Neural progenitor cell (in vitro differentiated cells): ENCODE results near the gene PATJ. TPM values are rescaled to one million over a fixed set of nuclear protein-coding genes. Genes with fewer than 3 reads are reported as not detected.

Experiments used
- DNase-seq: peaks from one replicate; pipeline ENCODE4 v3.0.0-alpha.2; 2016; ENCODE audit warnings: low spot score
- H2AFZ ChIP-seq: fragments of 200-600 bp; sonication (generic); replicated peaks from 2 replicates; pipeline ENCODE4 v1.6.1; 2016; ENCODE audit warnings: antibody characterized with exemption
- H3F3A ChIP-seq: fragments of 200-600 bp; sonication (generic); 2 replicates; pipeline ENCODE4 v1.6.1; 2016; ENCODE audit warnings: antibody characterized with exemption, low read depth
- H3K27ac ChIP-seq: fragments of 200-600 bp; sonication (generic); 2 replicates; pipeline ENCODE4 v1.5.1; 2016; ENCODE audit warnings: mild to moderate bottlenecking
- H3K27me3 ChIP-seq: fragments of 200-600 bp; sonication (generic); 2 replicates; pipeline ENCODE4 v1.6.1; 2016; ENCODE audit warnings: mild to moderate bottlenecking, moderate library complexity
- H3K36me3 ChIP-seq: fragments of 200-600 bp; sonication (generic); 2 replicates; pipeline ENCODE4 v1.5.1; 2016
- H3K4me1 ChIP-seq: fragments of 200-600 bp; sonication (generic); 2 replicates; pipeline ENCODE4 v1.6.1; 2016; ENCODE audit warnings: mixed run types
- H3K4me2 ChIP-seq: fragments of 200-600 bp; sonication (generic); 2 replicates; pipeline ENCODE4 v1.6.1; 2016
- H3K4me3 ChIP-seq: fragments of 200-600 bp; sonication (generic); 2 replicates; pipeline ENCODE4 v1.5.1; 2016
- H3K79me2 ChIP-seq: fragments of 200-600 bp; sonication (generic); 2 replicates; pipeline ENCODE4 v1.6.1; 2016; ENCODE audit warnings: low read depth
- H3K9ac ChIP-seq: fragments of 200-600 bp; sonication (generic); 2 replicates; pipeline ENCODE4 v1.6.1; 2016
- H3K9me3 ChIP-seq: fragments of 200-600 bp; sonication (generic); 2 replicates; pipeline ENCODE4 v1.5.1; 2016; ENCODE audit warnings: low read depth
- H4K20me1 ChIP-seq: fragments of 200-600 bp; sonication (generic); 2 replicates; pipeline ENCODE4 v1.6.1; 2016; ENCODE audit warnings: low read depth
- H3K27ac Mint-ChIP-seq: 3 replicates; pipeline ENCODE4 v1.8.0; 2021; ENCODE audit warnings: mixed read lengths
- H3K27me3 Mint-ChIP-seq: 2 replicates; pipeline ENCODE4 v1.8.0; 2022; ENCODE audit warnings: low read depth, mild to moderate bottlenecking, inconsistent platforms, moderate library complexity, mixed read lengths; ENCODE audit not compliant: insufficient read depth
- H3K36me3 Mint-ChIP-seq: 3 replicates; pipeline ENCODE4 v1.8.0; 2021; ENCODE audit warnings: mixed read lengths
- H3K4me1 Mint-ChIP-seq: 3 replicates; pipeline ENCODE4 v1.8.0; 2021; ENCODE audit warnings: mixed read lengths
- H3K4me3 Mint-ChIP-seq: 3 replicates; pipeline ENCODE4 v1.8.0; 2021; ENCODE audit warnings: mild to moderate bottlenecking, moderate library complexity, mixed read lengths
- H3K9me3 Mint-ChIP-seq: 3 replicates; pipeline ENCODE4 v1.8.0; 2020; ENCODE audit warnings: mixed read lengths
- CTCF ChIP-seq: fragments of 200-600 bp; sonication (generic); IDR thresholded peaks from 2 replicates; pipeline ENCODE4 v1.5.1; 2017; ENCODE audit warnings: antibody characterized with exemption, mild to moderate bottlenecking
- EZH2 ChIP-seq: fragments of 200-600 bp; sonication (generic); IDR thresholded peaks from 2 replicates; pipeline ENCODE4 v1.6.1; 2017; ENCODE audit warnings: antibody characterized with exemption, mild to moderate bottlenecking, moderate library complexity
- EZH2phosphoT487 ChIP-seq: fragments of 200-600 bp; sonication (generic); IDR thresholded peaks from 2 replicates; pipeline ENCODE4 v1.6.1; 2017; ENCODE audit warnings: antibody characterized with exemption
- total RNA-seq: library from RNA; depleted of rRNA; stranded (reverse); fragments of >200 nt; gene quantifications from 2 replicates; pipeline ENCODE4 v1.2.3, GENCODE V29; 2015; ENCODE audit warnings: low replicate concordance

Gene PATJ
- total RNA-seq, 1 donor from 2014 or later: 24.8 TPM

- H3K4me3 Mint-ChIP-seq: no peak overlapping the region
- H3K9me3 Mint-ChIP-seq: no peaks in the 10 kb centered on the region
- no peak overlapping the region for H3K4me3 ChIP-seq
- no peak for DNase-seq
- H3K27ac ChIP-seq: no peak overlapping the region
- no peaks in the 10 kb centered on the region for H3K9me3 ChIP-seq
- no peaks in the 10 kb centered on the region for H3K36me3 ChIP-seq
- no peaks in the 10 kb centered on the region for H3K27me3 Mint-ChIP-seq
- no peak overlapping the region for H3K27ac Mint-ChIP-seq
- H3K4me1 Mint-ChIP-seq: peaks cover 3% of the 10 kb centered on the region
- no peaks in the 10 kb centered on the region for H3F3A ChIP-seq
- no peak overlapping the region for H2AFZ ChIP-seq
- H3K36me3 Mint-ChIP-seq: no peaks in the 10 kb centered on the region
- no peaks in the 10 kb centered on the region for H4K20me1 ChIP-seq
- H3K79me2 ChIP-seq: no peaks in the 10 kb centered on the region
- H3K4me2 ChIP-seq: no peak overlapping the region
- TF ChIP-seq EZH2phosphoT487 (no peak), EZH2 (no peak), CTCF (no peak)
- no peak overlapping the region for H3K9ac ChIP-seq
- H3K27me3 ChIP-seq: no peaks in the 10 kb centered on the region
- H3K4me1 ChIP-seq: peaks cover 4% of the 10 kb centered on the region
These were observed 371.2 kb downstream of the PATJ start for GRCh38 chr1:62113507-62113906.

- Histone ChIP-seq H3K4me2 (no peak overlapping the region), H3K9me3 (no peaks in the 10 kb centered on the region), H3K4me1 (peaks cover 4% of the 10 kb centered on the region), H3K4me3 (no peak overlapping the region), H3K27me3 (no peaks in the 10 kb centered on the region), H3K27ac (no peak overlapping the region), H3F3A (no peaks in the 10 kb centered on the region), H2AFZ (no peak overlapping the region), H3K9ac (no peak overlapping the region), H3K36me3 (no peaks in the 10 kb centered on the region), H4K20me1 (no peaks in the 10 kb centered on the region), H3K79me2 (no peaks in the 10 kb centered on the region)
- no peak overlapping the region for H3K27ac Mint-ChIP-seq
- no peak for TF ChIP-seq EZH2
- TF ChIP-seq EZH2phosphoT487: no peak
- no peak for TF ChIP-seq CTCF
- DNase-seq: no peak
- no peaks in the 10 kb centered on the region for H3K27me3 Mint-ChIP-seq
- no peaks in the 10 kb centered on the region for H3K36me3 Mint-ChIP-seq
- H3K4me3 Mint-ChIP-seq: no peak overlapping the region
- peaks cover 4% of the 10 kb centered on the region for H3K4me1 Mint-ChIP-seq
- no peaks in the 10 kb centered on the region for H3K9me3 Mint-ChIP-seq
These were observed 374.9 kb downstream of the PATJ start for GRCh38 chr1:62117018-62117750.

DNA sequence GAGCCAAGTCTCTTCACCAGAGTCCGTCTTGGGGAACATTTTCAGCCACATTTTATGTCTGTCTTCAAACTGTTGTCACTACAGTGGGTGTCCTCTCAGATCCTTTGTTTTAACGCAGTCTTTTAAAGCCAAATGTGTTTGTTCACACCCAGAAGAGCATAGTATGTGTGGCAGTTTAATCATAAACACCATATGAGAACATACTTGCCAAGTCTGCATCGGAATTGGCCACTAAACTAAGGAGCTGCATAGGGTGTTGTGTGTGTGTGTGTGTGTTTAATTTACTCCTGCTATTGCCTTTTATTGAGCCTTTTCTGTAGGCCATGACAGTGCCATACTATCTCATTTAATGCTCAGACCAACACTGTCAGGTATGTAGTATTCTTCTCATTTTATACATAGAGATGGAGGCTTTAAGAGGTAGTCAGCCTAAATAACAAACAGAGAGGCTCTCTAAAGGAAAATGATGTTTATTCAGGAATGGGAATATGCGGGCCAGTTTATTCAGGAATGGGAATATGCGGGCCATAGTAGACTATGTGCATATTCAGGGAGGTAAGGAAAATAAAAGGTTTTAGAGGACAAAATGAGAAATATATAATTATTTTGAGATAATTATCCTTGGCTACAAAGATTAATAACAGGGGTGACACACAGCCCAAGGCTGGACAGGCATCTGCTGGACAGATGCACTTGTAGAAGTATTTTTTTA lies 384.5 kb downstream of the PATJ start:
- Mint-ChIP-seq H3K9me3 (no peaks in the 10 kb centered on the region), H3K27me3 (no peaks in the 10 kb centered on the region), H3K4me1 (peaks cover 20% of the 10 kb centered on the region), H3K36me3 (no peaks in the 10 kb centered on the region), H3K4me3 (no peak overlapping the region), H3K27ac (no peak overlapping the region)
- Histone ChIP-seq H3F3A (no peaks in the 10 kb centered on the region), H3K9ac (no peak overlapping the region), H3K36me3 (no peaks in the 10 kb centered on the region), H4K20me1 (no peaks in the 10 kb centered on the region), H3K4me2 (no peak overlapping the region), H3K4me3 (no peak overlapping the region), H3K79me2 (no peaks in the 10 kb centered on the region), H3K4me1 (no peaks in the 10 kb centered on the region), H2AFZ (no peak overlapping the region), H3K27ac (no peak overlapping the region), H3K27me3 (no peaks in the 10 kb centered on the region), H3K9me3 (no peaks in the 10 kb centered on the region)
- TF ChIP-seq EZH2 (no peak), CTCF (no peak), EZH2phosphoT487 (no peak)
- DNase-seq: no peak
